Stimulated activated CD8-positive, alpha-beta memory T cell treated with anti-CD3 and anti-CD28 coated beads, Interleukin-2, amount 100 ng/mL, for 1 hour (primary cell): Measurements from ENCODE around the gene INAFM1.
"Not testable (repeated sequence)": the region's sequence is repeated elsewhere in the genome, so short reads cannot be mapped to it uniquely, and the experiment has no call there.

Experiments used
- DNase-seq, 2 donors: peaks; one replicate each; pipeline ENCODE4 v3.0.0-alpha.2; 2020; ENCODE audit warnings: low read depth in 2 of 2

INAFM1 gene

GRCh38 chr19:47267350-47267759 lies 7.3 kb upstream of the INAFM1 start:
- DNase-seq = no peak

DNA sequence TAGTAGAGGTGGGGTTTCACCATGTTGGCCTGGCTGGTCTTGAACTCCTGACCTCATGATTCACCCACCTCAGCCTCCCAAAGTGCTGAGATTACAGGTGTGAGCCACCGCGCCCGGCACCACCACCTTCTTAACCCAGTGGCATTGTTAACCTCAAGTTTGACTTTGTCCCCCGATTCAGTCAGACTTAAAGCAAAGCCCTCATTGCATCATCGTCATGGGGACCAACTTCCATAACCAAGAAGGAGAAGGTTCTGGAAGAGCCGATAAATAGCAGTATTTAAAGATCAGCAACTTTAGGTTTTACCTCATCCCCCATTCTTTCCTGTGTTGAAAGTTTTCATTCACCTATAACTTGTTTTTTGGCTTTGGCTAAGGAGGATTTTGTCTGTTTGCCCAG lies 6.7 kb upstream of the INAFM1 start:
- DNase-seq = no peak

GRCh38 chr19:47269596-47269995 lies 5.1 kb upstream of the INAFM1 start:
- DNase-seq = no peak

- no peak for DNase-seq
Observed at GRCh38 chr19:47270408-47270807, 4.3 kb upstream of the INAFM1 start.

DNA sequence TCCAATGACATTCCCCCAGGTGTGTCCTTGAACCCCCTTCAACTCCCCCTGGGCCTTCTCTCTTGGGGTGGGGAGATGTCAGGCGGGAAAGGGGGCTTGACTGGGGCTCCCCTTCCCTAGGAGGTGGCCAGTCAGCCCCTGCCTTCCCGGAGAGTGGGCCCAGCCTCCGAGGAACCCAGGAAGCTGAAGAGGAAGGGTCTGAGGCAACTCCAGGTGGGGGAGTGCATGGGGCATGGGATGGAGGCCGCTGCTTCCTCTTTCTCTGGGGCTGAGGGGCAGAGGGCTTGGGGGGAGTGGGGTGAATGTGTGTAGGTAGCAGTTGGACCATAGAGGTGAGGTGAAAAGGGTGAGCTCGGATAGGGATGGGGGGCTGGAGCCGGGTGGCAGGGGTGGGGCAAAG lies 2.7 kb upstream of the INAFM1 start:
- no peak for DNase-seq

DNA sequence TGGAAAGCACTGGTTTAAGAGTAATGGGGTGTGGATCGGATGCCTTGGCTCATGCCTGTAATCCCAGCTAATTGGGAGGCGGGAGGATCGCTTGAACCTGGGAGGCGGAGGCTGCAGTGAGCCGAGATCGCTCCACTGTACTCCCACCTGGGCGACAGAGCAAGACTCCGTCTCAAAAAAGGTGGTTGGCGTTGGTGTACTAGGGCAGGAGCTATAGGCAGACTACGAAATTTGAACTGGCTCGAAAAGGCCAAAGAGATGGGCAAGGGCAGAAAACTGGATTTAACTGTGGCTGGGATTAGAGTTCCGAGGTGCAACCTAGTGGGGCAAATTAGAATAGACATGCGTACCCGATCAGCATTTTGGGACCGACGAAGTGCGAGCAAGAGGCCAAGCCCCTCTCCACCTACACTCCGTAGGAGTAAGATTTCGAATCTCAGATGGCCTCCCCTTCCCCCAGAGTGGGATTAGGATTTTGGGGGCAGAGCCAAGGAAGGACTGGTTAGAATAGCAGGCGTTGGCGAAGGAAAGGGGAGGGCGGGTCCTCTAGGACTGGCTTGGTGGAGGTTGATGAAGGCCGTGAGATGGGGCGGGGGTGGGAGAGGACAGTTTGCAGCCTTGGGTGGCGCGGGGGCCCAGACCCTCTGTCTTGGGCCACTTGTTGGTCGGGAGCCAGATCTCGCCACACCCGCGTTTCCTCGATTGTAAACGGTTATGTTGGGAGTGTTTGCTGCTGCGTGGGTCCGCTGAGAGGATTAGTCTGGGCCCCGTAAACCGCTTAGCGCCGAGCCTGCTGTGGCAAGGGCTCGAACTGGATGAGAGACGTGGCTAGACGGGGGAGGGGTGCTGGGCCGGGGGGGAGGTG lies 2.0 kb upstream of the INAFM1 start:
- DNase-seq = no peak

GRCh38 chr19:47273313-47274070 lies 1.2 kb upstream of the INAFM1 start:
- peak; percentile 79 to 81 for DNase-seq

- no peak for DNase-seq
Observed at GRCh38 chr19:47274891-47275761, 441 bp downstream of the INAFM1 start.

GRCh38 chr19:47275791-47276461 lies 1.2 kb downstream of the INAFM1 start:
- DNase-seq = no peak

DNA sequence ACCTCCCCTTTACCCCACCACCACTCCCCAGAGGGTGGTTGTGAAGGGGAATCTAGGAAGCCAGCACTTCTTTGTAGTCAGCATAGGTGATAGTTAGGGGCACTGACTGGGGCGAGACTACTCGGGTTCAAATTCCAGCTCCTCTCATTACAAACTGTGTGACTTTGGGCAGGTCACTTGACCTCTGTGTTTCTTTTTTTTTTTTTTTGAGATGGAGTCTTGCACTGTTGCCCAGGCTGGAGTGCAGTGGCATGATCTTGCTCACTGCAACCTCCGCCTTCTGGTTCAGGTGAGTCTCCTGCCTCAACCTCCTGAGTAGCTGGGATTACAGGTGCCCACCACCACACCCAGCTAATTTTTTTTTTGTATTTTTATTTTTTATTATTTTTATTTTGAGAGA lies 1.8 kb downstream of the INAFM1 start:
- DNase-seq = not testable (repeated sequence)

GRCh38 chr19:47280183-47280797 lies 5.6 kb downstream of the INAFM1 start:
- no peak for DNase-seq

DNA sequence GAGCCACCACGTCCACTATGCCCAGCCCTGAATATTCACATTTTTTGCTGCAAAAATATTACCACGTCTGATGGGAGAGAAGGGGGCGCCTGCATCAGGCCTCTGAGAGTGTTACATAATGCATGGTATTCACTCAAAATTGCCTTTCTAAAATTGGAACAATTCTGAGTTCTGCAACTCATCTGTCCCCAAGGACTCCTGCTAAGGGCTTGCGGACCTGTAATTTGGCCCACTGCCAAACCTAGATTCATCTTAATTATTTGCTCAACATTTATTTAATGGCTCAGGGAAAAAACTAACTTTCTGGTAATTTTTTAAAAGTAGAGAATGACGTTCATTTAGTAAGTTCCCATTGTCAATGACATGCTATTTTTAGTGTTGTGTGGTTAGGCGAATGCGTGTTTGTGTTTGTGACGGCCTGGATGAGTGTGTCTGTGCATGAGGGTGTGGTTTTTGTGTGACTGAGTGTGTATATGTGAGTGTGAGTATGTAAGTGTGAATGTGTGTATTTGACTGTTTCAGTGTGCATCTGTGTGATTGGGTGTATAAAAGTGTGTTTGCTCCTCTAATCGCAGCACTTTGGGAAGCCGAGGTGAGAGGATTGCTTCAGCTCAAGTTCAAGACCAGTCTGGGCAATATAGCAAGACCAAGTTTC lies 8.8 kb downstream of the INAFM1 start:
- DNase-seq = no peak

GRCh38 chr19:47284324-47284899 lies 9.7 kb downstream of the INAFM1 start:
- DNase-seq = no peak

DNA sequence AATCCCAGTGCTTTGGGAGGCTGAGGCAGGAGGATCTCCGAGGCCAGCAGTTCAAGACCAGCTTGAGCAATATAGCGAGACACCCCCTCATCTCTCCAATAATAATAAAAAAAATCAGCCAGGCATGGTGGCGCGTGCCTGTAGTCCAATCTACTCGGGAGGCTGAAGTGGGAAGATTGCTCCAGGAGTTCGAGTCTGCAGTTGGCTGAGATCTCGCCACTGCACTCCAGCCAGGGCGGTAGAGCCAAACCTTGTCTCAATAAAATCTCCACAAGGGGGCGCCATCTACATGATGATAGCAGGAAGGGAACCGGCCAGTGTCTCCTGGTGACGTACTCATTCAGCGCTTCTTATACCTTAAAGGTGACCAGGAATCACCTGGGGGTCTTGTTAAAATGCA lies 21.4 kb downstream of the INAFM1 start:
- peak; percentile 44 to 63 for DNase-seq

- DNase-seq = not testable (repeated sequence)
Observed at GRCh38 chr19:47300867-47301266, 26.2 kb downstream of the INAFM1 start.

DNA sequence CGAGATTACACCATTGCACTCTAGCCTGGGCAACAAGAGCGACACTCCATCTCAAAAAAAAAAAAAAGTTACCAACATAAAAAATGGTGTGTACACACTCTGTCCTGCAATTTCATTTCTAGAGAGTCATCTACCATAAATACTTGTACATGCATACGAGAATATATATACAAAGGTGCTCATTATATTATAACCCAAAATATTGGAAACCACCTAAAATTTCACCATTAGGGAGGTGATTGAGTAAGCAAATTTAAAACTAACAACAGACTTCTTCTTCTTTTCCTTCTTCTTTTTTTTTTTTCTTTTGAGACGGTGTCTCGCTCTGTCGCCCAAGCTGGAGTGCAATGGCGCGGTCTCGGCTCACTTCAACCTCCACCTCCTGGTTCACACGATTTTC lies 27.6 kb downstream of the INAFM1 start:
- DNase-seq = no peak

DNA sequence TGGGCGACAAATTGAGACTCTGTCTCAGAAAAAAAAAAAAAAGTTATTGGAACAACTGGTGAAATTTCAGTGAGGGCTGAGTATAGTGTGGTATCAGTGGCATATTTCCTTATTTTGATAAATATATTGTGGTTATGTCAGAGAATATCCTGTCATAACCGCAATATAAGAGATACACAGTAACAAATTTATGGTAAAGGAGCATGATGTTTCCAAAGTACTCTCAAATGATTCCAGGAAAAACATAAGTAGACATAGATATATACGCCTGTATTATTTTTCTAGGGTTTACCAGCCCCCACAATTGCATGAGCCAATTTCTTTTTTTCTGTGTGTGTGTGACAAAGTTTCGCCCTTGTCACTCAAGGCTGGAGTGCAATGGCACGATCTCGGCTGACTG lies 29.3 kb downstream of the INAFM1 start:
- DNase-seq = no peak

DNA sequence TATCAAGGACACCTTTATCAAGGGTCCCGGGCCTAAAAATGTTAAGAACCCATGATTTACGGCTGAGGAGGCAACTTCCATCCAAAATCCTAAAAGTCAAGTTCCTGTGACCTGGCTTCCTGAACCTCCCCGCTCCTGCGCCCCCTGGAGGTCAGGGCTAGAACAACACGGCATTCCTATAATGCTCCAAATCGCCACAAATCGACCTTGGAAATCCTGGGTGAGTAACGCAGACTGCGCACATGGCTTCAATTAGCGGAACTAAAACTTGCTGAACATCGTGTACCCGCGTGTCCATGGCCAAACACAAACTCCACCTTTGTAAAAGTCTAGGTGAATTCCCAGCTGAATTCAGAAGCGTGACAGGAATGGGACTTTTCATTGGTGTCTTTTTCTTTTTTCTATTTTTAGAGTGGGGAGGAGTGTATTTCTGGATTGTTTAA lies 30.6 kb downstream of the INAFM1 start:
- peak; percentile 19 to 43 for DNase-seq

DNA sequence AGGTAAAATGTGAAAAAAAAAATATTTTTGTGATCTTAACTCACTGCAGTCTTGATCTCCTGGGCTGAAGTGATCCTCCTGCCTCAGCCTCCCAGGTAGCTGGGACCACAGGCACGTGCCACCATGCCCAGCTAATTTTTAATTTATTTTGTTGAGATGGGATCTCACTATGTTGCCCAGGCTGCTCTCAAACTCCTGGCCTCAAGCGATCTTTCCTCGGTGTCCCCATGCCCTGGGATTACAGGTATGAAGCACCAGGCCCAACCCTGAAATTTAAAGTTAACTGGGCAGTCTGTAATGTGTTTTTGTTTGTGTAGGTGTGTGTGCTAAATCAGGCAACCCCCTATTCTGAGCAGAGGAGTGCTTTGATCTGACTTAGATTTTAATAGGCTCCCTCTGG lies 31.6 kb downstream of the INAFM1 start:
- DNase-seq = no peak

- no peak for DNase-seq
Observed at GRCh38 chr19:47309038-47309437, 34.4 kb downstream of the INAFM1 start.
